T-helper 2 cell (primary cell): ENCODE data around the gene CACNG6.

ENCODE experiments used
- DNase-seq, 5 experiments: peaks; one replicate each; pipeline versions ENCODE4 v3.0.0 to v3.0.0-alpha.2; 2012 to 2022

Gene CACNG6

GRCh38 chr19:54047616-54048015 lies 56.2 kb downstream of the CACNG6 start:
- DNase-seq: no peak
